CD4-positive, alpha-beta T cell (primary cell): ENCODE results near the gene ANKS3. TPM values are rescaled to one million over a fixed set of nuclear protein-coding genes. Genes with fewer than 3 reads are reported as not detected.

Experiments
- ATAC-seq: fragments of 200-7000 bp; cut with Tn5 transposase; one replicate; pipeline ENCODE4 v1.10.0; 2022; ENCODE audit warnings: mild to moderate bottlenecking; ENCODE audit not compliant: poor library complexity
- CTCF ChIA-PET: fragments of 350-600 bp; sonication (Branson Sonifier 250); formaldehyde crosslinking; loops from one replicate; lab custom pipeline; 2021; ENCODE audit warnings: antibody characterized with exemption, inconsistent platforms; lab: Charles Lee
- POLR2A ChIA-PET: fragments of 350-600 bp; sonication (Branson Sonifier 250); formaldehyde crosslinking; loops from one replicate; lab custom pipeline; 2021; ENCODE audit warnings: antibody characterized with exemption, inconsistent platforms; lab: Charles Lee
- DNase-seq, 14 experiments: peaks; one replicate each; pipeline ENCODE4 v3.0.0-alpha.2; 2013 to 2020; ENCODE audit warnings: mixed read lengths in 2 of 14
- H3K27ac ChIP-seq, 2 donors: one replicate each; pipeline versions ENCODE4 v1.5.1 to v1.7.0; 2013; ENCODE audit warnings: low read length in 2 of 2, low read depth in 1 of 2, mild to moderate bottlenecking in 1 of 2
- H3K27me3 ChIP-seq, 2 experiments: 1 replicate in 1 of 2; 2 replicates in 1 of 2; pipeline versions ENCODE4 v1.6.1 to v1.7.0; 2013; ENCODE audit warnings: low read length in 2 of 2, control low read depth in 1 of 2, mild to moderate bottlenecking in 1 of 2, moderate library complexity in 1 of 2; ENCODE audit not compliant: insufficient read depth in 2 of 2, control insufficient read depth in 1 of 2
- H3K36me3 ChIP-seq: one replicate; pipeline ENCODE4 v1.6.1; 2013; ENCODE audit warnings: low read length, control low read depth; ENCODE audit not compliant: insufficient read depth
- H3K4me1 ChIP-seq: one replicate; pipeline ENCODE4 v1.6.1; 2013; ENCODE audit warnings: low read length, control low read depth; ENCODE audit not compliant: insufficient read depth
- H3K4me3 ChIP-seq: one replicate; pipeline ENCODE4 v1.5.1; 2013; ENCODE audit warnings: mild to moderate bottlenecking, low read length, moderate library complexity
- H3K9me3 ChIP-seq, 2 experiments: 1 replicate in 1 of 2; 2 replicates in 1 of 2; pipeline versions ENCODE4 v1.6.1 to v1.7.0; 2013; ENCODE audit warnings: low read length in 2 of 2, mild to moderate bottlenecking in 2 of 2, control low read depth in 1 of 2, moderate library complexity in 1 of 2; ENCODE audit not compliant: control insufficient read depth in 1 of 2, insufficient read depth in 1 of 2
- H3K27ac Mint-ChIP-seq: one replicate; pipeline ENCODE4 v1.8.0; 2020; ENCODE audit warnings: mixed read lengths
- H3K27me3 Mint-ChIP-seq: one replicate; pipeline ENCODE4 v1.8.0; 2021; ENCODE audit warnings: mixed read lengths
- H3K36me3 Mint-ChIP-seq: one replicate; pipeline ENCODE4 v1.8.0; 2021; ENCODE audit warnings: low read depth, mixed read lengths
- H3K4me1 Mint-ChIP-seq: one replicate; pipeline ENCODE4 v1.8.0; 2021; ENCODE audit warnings: low read depth, mixed read lengths
- H3K4me3 Mint-ChIP-seq: one replicate; pipeline ENCODE4 v1.8.0; 2020; ENCODE audit warnings: mild to moderate bottlenecking, mixed read lengths
- H3K9me3 Mint-ChIP-seq: one replicate; pipeline ENCODE4 v1.8.0; 2020; ENCODE audit warnings: mixed read lengths
- CTCF ChIP-seq: fragments of 200-600 bp; IDR thresholded peaks from one replicate; pipeline ENCODE4 v1.8.0; 2022; ENCODE audit warnings: antibody characterized with exemption, mild to moderate bottlenecking
- intact Hi-C, 2 experiments: fragments of 100-400 bp; cut with DNase I in 1 of 2; cut with micrococcal nuclease in 1 of 2; formaldehyde crosslinking; loops; one replicate each; pipeline versions ENCODE4 v1.15.1 to v1.9.0; 2023 to 2025; cut with DNase I, micrococcal nuclease
- total RNA-seq, 174 experiments: library from RNA in 2 of 174; stranded (reverse) in 2 of 174; gene quantifications; one replicate each; pipeline ENCODE4 v1.2.3 and lab custom pipeline; 2021 to 2026

Gene ANKS3
- total RNA-seq, 2 experiments from 2014 or later, result 13.5 TPM

GRCh38 chr16:4753227-4753626 is 19.2 kb upstream of the ANKS3 start:
- H3K9me3 ChIP-seq, result peaks cover 0 to 3% of the 10 kb centered on the region in 2 experiments
- no peak overlapping the region for H3K4me3 ChIP-seq
- no peaks in the 10 kb centered on the region for H3K27me3 ChIP-seq
- CTCF ChIA-PET, result no interaction called here
- Mint-ChIP-seq H3K4me1 (no peaks in the 10 kb centered on the region), H3K27me3 (no peaks in the 10 kb centered on the region), H3K27ac (no peak overlapping the region), H3K36me3 (peaks cover 49% of the 10 kb centered on the region), H3K4me3 (no peak overlapping the region), H3K9me3 (no peaks in the 10 kb centered on the region)
- no peak for TF ChIP-seq CTCF
- DNase-seq (no peak), ATAC-seq (no peak)
- H3K4me1 ChIP-seq, result peaks cover 4% of the 10 kb centered on the region
- no peak overlapping the region for H3K27ac ChIP-seq
- peaks cover 52% of the 10 kb centered on the region for H3K36me3 ChIP-seq
- POLR2A ChIA-PET, result no interaction called here
- intact Hi-C loops, result no loop called here

GRCh38 chr16:4752351-4753100 is 18.5 kb upstream of the ANKS3 start:
- ChIA-PET POLR2A (no interaction called here), CTCF (no interaction called here)
- peaks cover 7% of the 10 kb centered on the region for H3K4me1 ChIP-seq
- Mint-ChIP-seq H3K4me1 (no peaks in the 10 kb centered on the region), H3K27me3 (no peaks in the 10 kb centered on the region), H3K27ac (no peak overlapping the region), H3K36me3 (peaks cover 42% of the 10 kb centered on the region), H3K9me3 (no peaks in the 10 kb centered on the region), H3K4me3 (no peak overlapping the region)
- H3K27me3 ChIP-seq, result no peaks in the 10 kb centered on the region
- DNase-seq, result no peak
- ATAC-seq, result no peak
- TF ChIP-seq CTCF, result no peak
- no peak overlapping the region for H3K4me3 ChIP-seq
- peaks cover 49% of the 10 kb centered on the region for H3K36me3 ChIP-seq
- H3K9me3 ChIP-seq, result peaks cover 0 to 3% of the 10 kb centered on the region in 2 experiments
- intact Hi-C loops, result no loop called here
- no peak overlapping the region for H3K27ac ChIP-seq

GRCh38 chr16:4750896-4751295 is 16.8 kb upstream of the ANKS3 start:
- no peak for ATAC-seq
- TF ChIP-seq CTCF, result no peak
- Mint-ChIP-seq H3K27ac (no peak overlapping the region), H3K4me1 (no peaks in the 10 kb centered on the region), H3K9me3 (no peaks in the 10 kb centered on the region), H3K4me3 (no peak overlapping the region), H3K27me3 (no peaks in the 10 kb centered on the region), H3K36me3 (peaks cover 32% of the 10 kb centered on the region)
- Histone ChIP-seq H3K27ac (no peak overlapping the region), H3K4me3 (no peak overlapping the region), H3K36me3 (peaks cover 47% of the 10 kb centered on the region), H3K4me1 (peaks cover 16% of the 10 kb centered on the region), H3K9me3 (peaks cover 0 to 3% of the 10 kb centered on the region in 2 experiments), H3K27me3 (no peaks in the 10 kb centered on the region)
- intact Hi-C loops, result no loop called here
- ChIA-PET CTCF (no interaction called here), POLR2A (no interaction called here)
- DNase-seq, result no peak
